HEK293 (cell line): ENCODE measurements around the gene SERPINB6.

Experiments
- CTCF ChIP-seq: fragments of 450-650 bp; formaldehyde crosslinking; IDR thresholded peaks from 2 replicates; pipeline ENCODE4 v1.5.1; 2016; ENCODE audit warnings: missing biosample characterization, missing genetic modification characterization
- PRDM10 ChIP-seq: fragments of 450-650 bp; formaldehyde crosslinking; IDR thresholded peaks from 2 replicates; pipeline ENCODE4 v1.5.1; 2016; ENCODE audit warnings: missing biosample characterization, missing genetic modification characterization
- REST ChIP-seq: fragments of 450-650 bp; formaldehyde crosslinking; IDR thresholded peaks from 2 replicates; pipeline ENCODE4 v1.5.1; 2016; ENCODE audit warnings: missing biosample characterization, missing genetic modification characterization
- SCRT2 ChIP-seq: fragments of 450-650 bp; formaldehyde crosslinking; IDR thresholded peaks from 2 replicates; pipeline ENCODE4 v1.5.1; 2016; ENCODE audit warnings: missing biosample characterization, missing genetic modification characterization
- TCF7L2 ChIP-seq: IDR thresholded peaks from 2 replicates; pipeline ENCODE4 v1.6.1; 2011; ENCODE audit warnings: low read depth, mild to moderate bottlenecking, inconsistent platforms, low read length, moderate library complexity, borderline replicate concordance
- YY1 ChIP-seq: fragments of 450-650 bp; formaldehyde crosslinking; IDR thresholded peaks from 2 replicates; pipeline ENCODE4 v1.5.1; 2018; ENCODE audit warnings: missing biosample characterization, missing genetic modification characterization
- ZNF138 ChIP-seq: fragments of 450-650 bp; formaldehyde crosslinking; IDR thresholded peaks from 2 replicates; pipeline ENCODE4 v1.5.1; 2016; ENCODE audit warnings: missing biosample characterization, missing genetic modification characterization, borderline replicate concordance
- ZNF302 ChIP-seq: fragments of 450-650 bp; formaldehyde crosslinking; IDR thresholded peaks from 2 replicates; pipeline ENCODE4 v1.5.1; 2016; ENCODE audit warnings: missing biosample characterization, missing genetic modification characterization, low read depth
- ZNF645 ChIP-seq: fragments of 450-650 bp; formaldehyde crosslinking; IDR thresholded peaks from 2 replicates; pipeline ENCODE4; 2016; ENCODE audit warnings: missing biosample characterization, missing genetic modification characterization
- ZNF692 ChIP-seq: fragments of 450-650 bp; formaldehyde crosslinking; IDR thresholded peaks from 2 replicates; pipeline ENCODE4 v1.5.1; 2016; ENCODE audit warnings: missing biosample characterization, missing genetic modification characterization

GRCh38 chr6:2957696-2958330, 13.6 kb downstream of the SERPINB6 start:
- TF ChIP-seq SCRT2, result no peak; the same call in 1 of the 2 replicates
- TF ChIP-seq YY1 (tag by site-specific recombination), result no peak
- no peak for TF ChIP-seq CTCF (tag by site-specific recombination)
- TF ChIP-seq ZNF692, result no peak
- TF ChIP-seq ZNF645 (tag by site-specific recombination), result no peak
- no peak for TF ChIP-seq REST (tag by site-specific recombination)
- no peak for TF ChIP-seq ZNF302
- TF ChIP-seq ZNF138 (tag by site-specific recombination), result no peak
- TF ChIP-seq PRDM10 (tag by site-specific recombination), result no peak
- TF ChIP-seq TCF7L2, result no peak
